ENCODE data around the gene ZNF536.

Gene ZNF536

GRCh38 chr19:30606114-30607050, 234.2 kb downstream of the ZNF536 start:
- no peak overlapping the region for H3K4me3 ChIP-seq (ENCODE audit: insufficient read depth, low read depth, low read length, poor library complexity, severe bottlenecking)
- no peaks in the 10 kb centered on the region for H3K36me3 ChIP-seq (ENCODE audit: control insufficient read depth, insufficient read depth, low read length)
- H3K4me1 ChIP-seq (ENCODE audit: control insufficient read depth, insufficient read depth, low read length, poor library complexity, severe bottlenecking): no peaks in the 10 kb centered on the region
- H3K27ac ChIP-seq (ENCODE audit: insufficient read depth, low read length, poor library complexity, severe bottlenecking): no peak overlapping the region
- DNase-seq: no peak
- no peaks in the 10 kb centered on the region for H3K9me3 ChIP-seq (ENCODE audit: control insufficient read depth, low read length)
- H3K27me3 ChIP-seq (replicated peaks; ENCODE audit: control insufficient read depth, insufficient read depth, low read length, poor library complexity, severe bottlenecking): no peaks in the 10 kb centered on the region

Measured in effector memory CD4-positive, alpha-beta T cell (primary cell).